GM12873 (cell line): ENCODE measurements around the gene CFAP20DC.
A peak's percentile ranks its signal among the peaks of the same experiment; 100 is the strongest.

Source experiments
- TF ChIP-seq, protein P1 (sequence below): IDR thresholded peaks from 2 replicates; pipeline ENCODE4 v1.5.1; 2012; ENCODE audit warnings: low read depth, mild to moderate bottlenecking, moderate library complexity, low read length, control low read depth; ENCODE audit not compliant: insufficient read depth; ENCODE audit errors: missing control alignments

Gene CFAP20DC

DNA sequence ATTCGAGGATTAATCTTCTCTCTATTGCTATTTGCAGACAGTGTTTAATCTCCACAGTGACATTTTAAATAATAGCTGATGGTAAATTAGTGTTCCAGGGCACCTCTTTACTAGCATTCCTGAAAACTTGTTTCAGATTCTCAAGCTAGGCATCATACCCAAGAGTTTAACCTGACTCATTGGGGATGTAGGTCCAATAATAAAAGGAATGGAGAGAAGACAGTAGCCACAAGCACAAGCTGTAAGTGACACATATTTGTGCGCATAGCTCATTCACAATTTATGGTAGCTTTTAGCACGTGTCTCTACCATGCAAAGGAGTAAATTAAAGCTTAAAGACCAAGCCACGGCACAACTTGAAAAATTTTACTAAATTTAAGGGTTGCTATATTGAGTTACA, 212.0 kb downstream of the CFAP20DC start:
- TF ChIP-seq, protein P1, sequence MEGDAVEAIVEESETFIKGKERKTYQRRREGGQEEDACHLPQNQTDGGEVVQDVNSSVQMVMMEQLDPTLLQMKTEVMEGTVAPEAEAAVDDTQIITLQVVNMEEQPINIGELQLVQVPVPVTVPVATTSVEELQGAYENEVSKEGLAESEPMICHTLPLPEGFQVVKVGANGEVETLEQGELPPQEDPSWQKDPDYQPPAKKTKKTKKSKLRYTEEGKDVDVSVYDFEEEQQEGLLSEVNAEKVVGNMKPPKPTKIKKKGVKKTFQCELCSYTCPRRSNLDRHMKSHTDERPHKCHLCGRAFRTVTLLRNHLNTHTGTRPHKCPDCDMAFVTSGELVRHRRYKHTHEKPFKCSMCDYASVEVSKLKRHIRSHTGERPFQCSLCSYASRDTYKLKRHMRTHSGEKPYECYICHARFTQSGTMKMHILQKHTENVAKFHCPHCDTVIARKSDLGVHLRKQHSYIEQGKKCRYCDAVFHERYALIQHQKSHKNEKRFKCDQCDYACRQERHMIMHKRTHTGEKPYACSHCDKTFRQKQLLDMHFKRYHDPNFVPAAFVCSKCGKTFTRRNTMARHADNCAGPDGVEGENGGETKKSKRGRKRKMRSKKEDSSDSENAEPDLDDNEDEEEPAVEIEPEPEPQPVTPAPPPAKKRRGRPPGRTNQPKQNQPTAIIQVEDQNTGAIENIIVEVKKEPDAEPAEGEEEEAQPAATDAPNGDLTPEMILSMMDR: no peak

DNA sequence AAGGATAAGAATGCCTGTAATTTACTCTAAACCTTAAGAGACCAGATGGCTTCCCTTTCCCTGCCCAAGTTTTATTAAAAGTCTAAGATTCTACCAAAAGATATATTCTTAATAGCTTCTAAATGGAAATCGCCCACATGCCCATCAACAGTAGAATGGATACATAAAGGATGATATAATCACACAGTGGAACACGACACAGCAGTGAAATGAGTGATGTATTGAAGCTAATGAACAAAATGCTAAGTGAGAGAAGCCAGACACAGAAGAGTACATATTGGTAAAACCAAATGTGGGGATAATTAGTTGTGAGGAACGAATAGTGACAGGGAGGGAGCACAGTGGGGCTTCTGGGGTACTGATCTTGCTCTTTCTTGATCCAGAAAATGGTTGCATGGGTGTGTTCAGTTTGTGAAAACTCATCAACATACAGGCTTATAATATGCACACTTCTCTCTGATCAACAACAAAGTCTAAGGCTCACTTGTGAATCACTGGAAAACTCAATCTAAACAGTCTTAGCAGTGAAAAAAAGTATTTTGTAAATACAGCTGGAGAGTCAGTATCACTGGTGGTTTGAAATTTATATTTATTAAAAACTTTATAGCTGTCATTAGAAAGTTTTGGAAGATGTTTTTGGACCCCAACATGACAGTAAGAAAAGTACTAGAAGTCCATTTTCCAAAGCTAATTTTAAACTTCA, 212.5 kb downstream of the CFAP20DC start:
- TF ChIP-seq, protein P1: no peak

DNA sequence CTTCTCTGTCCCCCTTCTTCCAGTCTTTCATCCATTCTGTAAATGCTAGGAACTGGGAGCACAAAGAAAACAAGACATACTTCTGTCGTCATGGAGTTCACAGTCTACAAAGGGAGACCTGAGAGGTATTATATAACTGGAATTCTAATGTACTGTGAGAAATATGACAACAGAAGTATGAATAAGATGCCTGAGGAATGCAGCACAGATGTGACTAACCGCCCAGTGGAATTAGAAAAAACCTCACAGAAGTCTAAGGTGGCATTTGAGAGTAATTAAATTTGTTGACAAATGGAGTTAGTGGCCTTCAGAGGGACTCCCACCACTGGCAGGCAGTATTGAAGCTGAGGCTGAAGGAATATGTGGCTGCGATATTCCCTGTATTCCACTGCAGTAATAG, 214.7 kb downstream of the CFAP20DC start:
- TF ChIP-seq, protein P1: no peak

DNA sequence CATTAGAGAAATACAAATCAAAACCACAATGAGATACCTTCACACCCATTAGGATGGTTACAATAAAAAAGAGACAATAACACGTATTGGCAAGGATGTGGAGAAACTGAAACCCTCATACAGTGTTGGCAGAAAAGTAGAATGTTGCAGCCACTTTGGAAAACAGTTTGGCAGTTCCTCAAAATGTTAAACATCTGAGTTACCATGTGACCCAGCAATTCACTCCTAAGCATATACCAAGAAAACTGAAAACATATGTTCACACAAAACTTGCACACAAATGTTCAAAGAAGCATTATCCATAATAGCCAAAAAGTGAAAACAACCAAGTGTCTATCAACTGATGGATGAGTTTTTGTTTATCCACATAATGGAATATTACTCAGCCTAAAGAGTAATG, 216.3 kb downstream of the CFAP20DC start:
- TF ChIP-seq, protein P1: no peak

DNA sequence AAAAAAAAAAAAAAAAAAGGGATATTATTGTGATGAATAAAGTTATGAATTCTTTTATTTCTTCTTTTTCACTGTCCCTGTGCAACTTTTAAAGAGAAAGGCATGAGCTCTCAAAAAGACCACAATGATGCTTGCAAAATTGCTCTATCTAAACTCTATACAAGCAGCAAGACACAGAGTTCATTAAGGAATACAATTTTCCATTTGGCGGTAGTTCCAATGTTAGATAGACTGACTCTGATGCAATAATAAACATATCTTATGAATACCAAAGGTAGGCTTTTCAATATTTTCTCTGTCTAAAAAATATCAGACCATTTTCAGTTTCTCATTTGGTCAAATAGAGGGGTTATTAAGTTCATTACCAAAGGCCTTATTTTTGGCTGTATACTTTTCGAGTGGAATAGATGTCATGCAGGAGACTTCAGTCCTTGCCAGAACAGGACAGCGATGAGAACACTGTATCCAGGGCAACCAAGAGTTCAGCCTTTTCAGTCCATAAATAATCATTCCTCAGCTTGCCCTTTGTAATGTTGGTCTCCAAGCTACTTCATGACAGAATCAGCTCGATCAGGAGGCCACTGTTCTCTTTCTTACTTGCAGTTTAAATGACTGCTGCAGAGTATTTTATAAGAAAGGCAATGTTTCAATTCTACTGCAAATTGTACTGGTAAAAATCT, 220.4 kb downstream of the CFAP20DC start:
- TF ChIP-seq, protein P1: no peak

DNA sequence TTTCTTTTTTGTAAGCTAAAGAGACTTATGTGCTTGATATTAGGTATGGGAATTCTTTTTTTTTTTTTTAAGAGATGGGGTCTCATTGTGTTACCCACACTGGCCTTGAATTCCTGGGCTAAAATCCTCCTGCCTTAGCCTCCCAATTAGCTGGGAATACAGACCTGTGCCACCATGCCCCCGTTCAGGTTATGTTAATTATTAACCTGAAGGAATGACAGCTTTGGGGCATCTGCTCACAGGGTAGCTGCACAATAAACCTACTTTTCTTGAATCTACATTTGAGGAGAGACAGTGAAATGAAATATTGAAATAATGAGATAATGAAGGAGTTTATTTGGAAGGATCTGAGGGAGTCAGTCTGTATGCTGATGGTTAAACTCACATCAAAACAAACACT, 225.0 kb downstream of the CFAP20DC start:
- TF ChIP-seq, protein P1: no peak

DNA sequence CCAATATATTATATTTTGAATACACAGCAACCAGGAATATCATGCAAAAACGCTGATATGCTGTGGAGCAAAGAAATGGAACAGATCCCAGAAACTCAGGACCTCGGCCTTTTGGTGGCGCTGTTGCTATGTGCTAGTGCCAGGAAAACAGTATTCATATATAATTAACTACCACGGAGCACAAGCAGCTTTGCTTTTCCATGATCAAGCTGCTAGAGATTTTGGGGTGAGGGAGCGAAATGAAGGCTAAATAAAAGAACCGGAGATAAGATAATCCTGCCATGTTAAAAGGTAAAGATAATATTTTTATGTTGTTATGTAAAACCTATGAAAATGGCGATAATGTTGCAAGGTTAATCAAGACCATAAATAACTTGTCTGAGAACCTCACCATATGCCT, 225.5 kb downstream of the CFAP20DC start:
- TF ChIP-seq, protein P1: peak; percentile 55
